Measurements from ENCODE around the gene SPTBN1. TPM values are rescaled to one million over a fixed set of nuclear protein-coding genes. Genes with fewer than 3 reads are reported as not detected.

The SPTBN1 gene
- total RNA-seq, 1 experiment from 2014 or later, result 204 TPM

DNA sequence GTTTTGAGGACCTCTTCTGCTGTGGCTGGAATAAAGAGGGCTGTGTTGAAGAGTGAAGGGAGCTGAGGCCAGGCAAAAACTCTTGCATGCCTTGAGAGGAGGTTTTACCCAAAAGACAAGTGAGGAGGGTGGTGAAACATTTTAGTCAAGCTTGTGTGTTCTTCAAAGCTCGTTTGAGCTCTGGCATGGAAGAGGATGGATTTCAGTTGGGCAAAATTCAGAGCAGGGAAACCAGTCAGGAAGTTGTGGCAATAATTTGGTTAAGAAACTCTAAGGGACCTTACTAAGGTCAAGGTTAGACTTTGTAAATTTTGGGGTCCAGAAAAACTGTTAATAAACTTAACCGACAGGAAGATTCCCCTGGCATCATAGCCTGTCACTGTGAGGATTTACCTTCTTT, 34.7 kb downstream of the SPTBN1 start (continued):
- TF ChIP-seq, protein P1, sequence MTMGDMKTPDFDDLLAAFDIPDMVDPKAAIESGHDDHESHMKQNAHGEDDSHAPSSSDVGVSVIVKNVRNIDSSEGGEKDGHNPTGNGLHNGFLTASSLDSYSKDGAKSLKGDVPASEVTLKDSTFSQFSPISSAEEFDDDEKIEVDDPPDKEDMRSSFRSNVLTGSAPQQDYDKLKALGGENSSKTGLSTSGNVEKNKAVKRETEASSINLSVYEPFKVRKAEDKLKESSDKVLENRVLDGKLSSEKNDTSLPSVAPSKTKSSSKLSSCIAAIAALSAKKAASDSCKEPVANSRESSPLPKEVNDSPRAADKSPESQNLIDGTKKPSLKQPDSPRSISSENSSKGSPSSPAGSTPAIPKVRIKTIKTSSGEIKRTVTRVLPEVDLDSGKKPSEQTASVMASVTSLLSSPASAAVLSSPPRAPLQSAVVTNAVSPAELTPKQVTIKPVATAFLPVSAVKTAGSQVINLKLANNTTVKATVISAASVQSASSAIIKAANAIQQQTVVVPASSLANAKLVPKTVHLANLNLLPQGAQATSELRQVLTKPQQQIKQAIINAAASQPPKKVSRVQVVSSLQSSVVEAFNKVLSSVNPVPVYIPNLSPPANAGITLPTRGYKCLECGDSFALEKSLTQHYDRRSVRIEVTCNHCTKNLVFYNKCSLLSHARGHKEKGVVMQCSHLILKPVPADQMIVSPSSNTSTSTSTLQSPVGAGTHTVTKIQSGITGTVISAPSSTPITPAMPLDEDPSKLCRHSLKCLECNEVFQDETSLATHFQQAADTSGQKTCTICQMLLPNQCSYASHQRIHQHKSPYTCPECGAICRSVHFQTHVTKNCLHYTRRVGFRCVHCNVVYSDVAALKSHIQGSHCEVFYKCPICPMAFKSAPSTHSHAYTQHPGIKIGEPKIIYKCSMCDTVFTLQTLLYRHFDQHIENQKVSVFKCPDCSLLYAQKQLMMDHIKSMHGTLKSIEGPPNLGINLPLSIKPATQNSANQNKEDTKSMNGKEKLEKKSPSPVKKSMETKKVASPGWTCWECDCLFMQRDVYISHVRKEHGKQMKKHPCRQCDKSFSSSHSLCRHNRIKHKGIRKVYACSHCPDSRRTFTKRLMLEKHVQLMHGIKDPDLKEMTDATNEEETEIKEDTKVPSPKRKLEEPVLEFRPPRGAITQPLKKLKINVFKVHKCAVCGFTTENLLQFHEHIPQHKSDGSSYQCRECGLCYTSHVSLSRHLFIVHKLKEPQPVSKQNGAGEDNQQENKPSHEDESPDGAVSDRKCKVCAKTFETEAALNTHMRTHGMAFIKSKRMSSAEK (CRISPR knock-in tag; IDR thresholded peaks at IDR 0.05; ENCODE audit: borderline replicate concordance), result no peak
- TF ChIP-seq, protein P2, sequence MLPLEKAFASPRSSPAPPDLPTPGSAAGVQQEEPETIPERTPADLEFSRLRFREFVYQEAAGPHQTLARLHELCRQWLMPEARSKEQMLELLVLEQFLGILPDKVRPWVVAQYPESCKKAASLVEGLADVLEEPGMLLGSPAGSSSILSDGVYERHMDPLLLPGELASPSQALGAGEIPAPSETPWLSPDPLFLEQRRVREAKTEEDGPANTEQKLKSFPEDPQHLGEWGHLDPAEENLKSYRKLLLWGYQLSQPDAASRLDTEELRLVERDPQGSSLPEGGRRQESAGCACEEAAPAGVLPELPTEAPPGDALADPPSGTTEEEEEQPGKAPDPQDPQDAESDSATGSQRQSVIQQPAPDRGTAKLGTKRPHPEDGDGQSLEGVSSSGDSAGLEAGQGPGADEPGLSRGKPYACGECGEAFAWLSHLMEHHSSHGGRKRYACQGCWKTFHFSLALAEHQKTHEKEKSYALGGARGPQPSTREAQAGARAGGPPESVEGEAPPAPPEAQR (CRISPR knock-in tag; IDR thresholded peaks at IDR 0.05), result no peak
- TF ChIP-seq FOXK1 (CRISPR knock-in tag; IDR thresholded peaks at IDR 0.05) (no peak), GABPB1 (CRISPR knock-in tag; IDR thresholded peaks at IDR 0.05) (no peak), RELA (CRISPR knock-in tag; IDR thresholded peaks at IDR 0.05; ENCODE audit: borderline replicate concordance) (no peak)
- TF ChIP-seq, protein P3, sequence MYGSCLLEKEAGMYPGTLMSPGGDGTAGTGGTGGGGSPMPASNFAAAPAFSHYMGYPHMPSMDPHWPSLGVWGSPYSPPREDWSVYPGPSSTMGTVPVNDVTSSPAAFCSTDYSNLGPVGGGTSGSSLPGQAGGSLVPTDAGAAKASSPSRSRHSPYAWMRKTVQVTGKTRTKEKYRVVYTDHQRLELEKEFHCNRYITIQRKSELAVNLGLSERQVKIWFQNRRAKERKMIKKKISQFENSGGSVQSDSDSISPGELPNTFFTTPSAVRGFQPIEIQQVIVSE (CRISPR knock-in tag; IDR thresholded peaks at IDR 0.05; ENCODE audit: borderline replicate concordance), result no peak

DNA sequence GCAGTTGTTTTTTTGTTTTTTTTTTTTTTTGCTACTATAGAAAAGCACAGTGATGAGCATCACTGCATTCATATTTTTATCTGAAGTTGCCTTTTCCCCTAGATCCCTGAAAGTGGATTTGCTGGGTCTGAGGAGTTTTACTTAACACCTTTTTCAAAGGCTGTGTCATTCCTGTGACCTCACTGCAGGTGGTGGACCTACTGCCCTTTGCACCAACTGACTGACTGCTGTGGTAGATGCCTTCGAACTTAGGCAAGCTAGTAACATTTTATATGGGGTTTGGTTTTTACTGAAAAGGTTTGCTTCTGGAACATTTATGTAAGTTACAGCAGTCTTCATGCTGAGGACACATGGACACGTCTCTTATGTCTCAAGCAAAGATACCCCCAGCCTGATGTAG, 36.2 kb downstream of the SPTBN1 start:
- POLR2A ChIA-PET, result no interaction called here
- TF ChIP-seq IRF2 (CRISPR knock-in tag; IDR thresholded peaks at IDR 0.05; ENCODE audit: borderline replicate concordance, low read depth), result no peak
- no peak for TF ChIP-seq SP1 (CRISPR knock-in tag; conservative IDR thresholded peaks at IDR 0.05)
- TF ChIP-seq JAZF1 (CRISPR knock-in tag; IDR thresholded peaks at IDR 0.05), result no peak
- TF ChIP-seq, protein P4, sequence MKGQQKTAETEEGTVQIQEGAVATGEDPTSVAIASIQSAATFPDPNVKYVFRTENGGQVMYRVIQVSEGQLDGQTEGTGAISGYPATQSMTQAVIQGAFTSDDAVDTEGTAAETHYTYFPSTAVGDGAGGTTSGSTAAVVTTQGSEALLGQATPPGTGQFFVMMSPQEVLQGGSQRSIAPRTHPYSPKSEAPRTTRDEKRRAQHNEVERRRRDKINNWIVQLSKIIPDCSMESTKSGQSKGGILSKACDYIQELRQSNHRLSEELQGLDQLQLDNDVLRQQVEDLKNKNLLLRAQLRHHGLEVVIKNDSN (CRISPR knock-in tag; IDR thresholded peaks at IDR 0.05), result no peak
- TF ChIP-seq MXD4 (CRISPR knock-in tag; IDR thresholded peaks at IDR 0.05; ENCODE audit: borderline replicate concordance), result no peak
- no peaks in the 10 kb centered on the region for H3K27me3 Mint-ChIP-seq (ENCODE audit: low read depth)
- no peak overlapping the region for H3K4me3 Mint-ChIP-seq
- ATAC-seq (no peak), DNase-seq (ENCODE audit: low spot score) (no peak)
- peaks cover 24% of the 10 kb centered on the region for H3K4me1 Mint-ChIP-seq
- CTCF ChIA-PET, result interaction anchor here (2.8 kb wide), 1 partner anchor 11 kb away, joined by 8 read pairs; no protein-coding TSS in a partner anchor
- H3K27ac Mint-ChIP-seq, result no peak overlapping the region
- no peaks in the 10 kb centered on the region for H3K36me3 Mint-ChIP-seq
- no peaks in the 10 kb centered on the region for H3K9me3 Mint-ChIP-seq

DNA sequence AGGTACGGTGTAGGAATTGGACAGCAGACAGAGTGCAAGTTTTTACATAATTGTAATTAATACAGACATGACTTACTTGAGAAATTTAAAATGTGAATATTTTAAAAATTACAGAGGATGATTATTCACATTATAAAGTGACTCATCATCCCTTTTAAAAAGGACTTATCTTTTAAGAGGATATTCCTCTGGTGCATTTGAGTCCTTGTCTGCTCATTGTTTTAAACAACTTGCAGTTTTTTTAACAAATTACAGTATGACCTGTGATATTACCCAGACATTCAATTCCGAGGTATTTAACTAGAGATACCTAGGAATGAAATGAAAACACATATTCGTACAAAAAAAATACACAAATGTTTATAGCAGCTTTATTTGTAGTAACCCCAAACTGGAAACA, 38.0 kb downstream of the SPTBN1 start:
- H3K9me3 Mint-ChIP-seq, result no peaks in the 10 kb centered on the region
- no peak overlapping the region for H3K4me3 Mint-ChIP-seq
- no peaks in the 10 kb centered on the region for H3K27me3 Mint-ChIP-seq (ENCODE audit: low read depth)
- no peaks in the 10 kb centered on the region for H3K36me3 Mint-ChIP-seq
- H3K27ac Mint-ChIP-seq, result no peak overlapping the region
- DNase-seq (ENCODE audit: low spot score) (no peak), ATAC-seq (no peak)
- ChIA-PET CTCF (no interaction called here), POLR2A (no interaction called here)
- no peak for TF ChIP-seq ZNF671 (CRISPR knock-in tag; IDR thresholded peaks at IDR 0.05)
- TF ChIP-seq, protein P5, sequence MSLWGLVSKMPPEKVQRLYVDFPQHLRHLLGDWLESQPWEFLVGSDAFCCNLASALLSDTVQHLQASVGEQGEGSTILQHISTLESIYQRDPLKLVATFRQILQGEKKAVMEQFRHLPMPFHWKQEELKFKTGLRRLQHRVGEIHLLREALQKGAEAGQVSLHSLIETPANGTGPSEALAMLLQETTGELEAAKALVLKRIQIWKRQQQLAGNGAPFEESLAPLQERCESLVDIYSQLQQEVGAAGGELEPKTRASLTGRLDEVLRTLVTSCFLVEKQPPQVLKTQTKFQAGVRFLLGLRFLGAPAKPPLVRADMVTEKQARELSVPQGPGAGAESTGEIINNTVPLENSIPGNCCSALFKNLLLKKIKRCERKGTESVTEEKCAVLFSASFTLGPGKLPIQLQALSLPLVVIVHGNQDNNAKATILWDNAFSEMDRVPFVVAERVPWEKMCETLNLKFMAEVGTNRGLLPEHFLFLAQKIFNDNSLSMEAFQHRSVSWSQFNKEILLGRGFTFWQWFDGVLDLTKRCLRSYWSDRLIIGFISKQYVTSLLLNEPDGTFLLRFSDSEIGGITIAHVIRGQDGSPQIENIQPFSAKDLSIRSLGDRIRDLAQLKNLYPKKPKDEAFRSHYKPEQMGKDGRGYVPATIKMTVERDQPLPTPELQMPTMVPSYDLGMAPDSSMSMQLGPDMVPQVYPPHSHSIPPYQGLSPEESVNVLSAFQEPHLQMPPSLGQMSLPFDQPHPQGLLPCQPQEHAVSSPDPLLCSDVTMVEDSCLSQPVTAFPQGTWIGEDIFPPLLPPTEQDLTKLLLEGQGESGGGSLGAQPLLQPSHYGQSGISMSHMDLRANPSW (CRISPR knock-in tag; conservative IDR thresholded peaks at IDR 0.05; ENCODE audit: low read depth), result no peak
- no peak for TF ChIP-seq JUN (CRISPR knock-in tag; IDR thresholded peaks at IDR 0.05)
- TF ChIP-seq, protein P6, sequence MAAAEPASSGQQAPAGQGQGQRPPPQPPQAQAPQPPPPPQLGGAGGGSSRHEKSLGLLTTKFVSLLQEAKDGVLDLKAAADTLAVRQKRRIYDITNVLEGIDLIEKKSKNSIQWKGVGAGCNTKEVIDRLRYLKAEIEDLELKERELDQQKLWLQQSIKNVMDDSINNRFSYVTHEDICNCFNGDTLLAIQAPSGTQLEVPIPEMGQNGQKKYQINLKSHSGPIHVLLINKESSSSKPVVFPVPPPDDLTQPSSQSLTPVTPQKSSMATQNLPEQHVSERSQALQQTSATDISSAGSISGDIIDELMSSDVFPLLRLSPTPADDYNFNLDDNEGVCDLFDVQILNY (CRISPR knock-in tag; IDR thresholded peaks at IDR 0.05), result no peak
- TF ChIP-seq, protein P7, sequence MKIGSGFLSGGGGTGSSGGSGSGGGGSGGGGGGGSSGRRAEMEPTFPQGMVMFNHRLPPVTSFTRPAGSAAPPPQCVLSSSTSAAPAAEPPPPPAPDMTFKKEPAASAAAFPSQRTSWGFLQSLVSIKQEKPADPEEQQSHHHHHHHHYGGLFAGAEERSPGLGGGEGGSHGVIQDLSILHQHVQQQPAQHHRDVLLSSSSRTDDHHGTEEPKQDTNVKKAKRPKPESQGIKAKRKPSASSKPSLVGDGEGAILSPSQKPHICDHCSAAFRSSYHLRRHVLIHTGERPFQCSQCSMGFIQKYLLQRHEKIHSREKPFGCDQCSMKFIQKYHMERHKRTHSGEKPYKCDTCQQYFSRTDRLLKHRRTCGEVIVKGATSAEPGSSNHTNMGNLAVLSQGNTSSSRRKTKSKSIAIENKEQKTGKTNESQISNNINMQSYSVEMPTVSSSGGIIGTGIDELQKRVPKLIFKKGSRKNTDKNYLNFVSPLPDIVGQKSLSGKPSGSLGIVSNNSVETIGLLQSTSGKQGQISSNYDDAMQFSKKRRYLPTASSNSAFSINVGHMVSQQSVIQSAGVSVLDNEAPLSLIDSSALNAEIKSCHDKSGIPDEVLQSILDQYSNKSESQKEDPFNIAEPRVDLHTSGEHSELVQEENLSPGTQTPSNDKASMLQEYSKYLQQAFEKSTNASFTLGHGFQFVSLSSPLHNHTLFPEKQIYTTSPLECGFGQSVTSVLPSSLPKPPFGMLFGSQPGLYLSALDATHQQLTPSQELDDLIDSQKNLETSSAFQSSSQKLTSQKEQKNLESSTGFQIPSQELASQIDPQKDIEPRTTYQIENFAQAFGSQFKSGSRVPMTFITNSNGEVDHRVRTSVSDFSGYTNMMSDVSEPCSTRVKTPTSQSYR (CRISPR knock-in tag; IDR thresholded peaks at IDR 0.05), result no peak
- H3K4me1 Mint-ChIP-seq, result peaks cover 39% of the 10 kb centered on the region

All from WTC11 (cell line).